ENCODE data around the gene PPIL6.
"Not testable (repeated sequence)": the region's sequence is repeated elsewhere in the genome, so short reads cannot be mapped to it uniquely, and the experiment has no call there.

PPIL6 gene

GRCh38 chr6:109466212-109466923 is 25.9 kb upstream of the PPIL6 start:
- DNase-seq: no peak

DNA sequence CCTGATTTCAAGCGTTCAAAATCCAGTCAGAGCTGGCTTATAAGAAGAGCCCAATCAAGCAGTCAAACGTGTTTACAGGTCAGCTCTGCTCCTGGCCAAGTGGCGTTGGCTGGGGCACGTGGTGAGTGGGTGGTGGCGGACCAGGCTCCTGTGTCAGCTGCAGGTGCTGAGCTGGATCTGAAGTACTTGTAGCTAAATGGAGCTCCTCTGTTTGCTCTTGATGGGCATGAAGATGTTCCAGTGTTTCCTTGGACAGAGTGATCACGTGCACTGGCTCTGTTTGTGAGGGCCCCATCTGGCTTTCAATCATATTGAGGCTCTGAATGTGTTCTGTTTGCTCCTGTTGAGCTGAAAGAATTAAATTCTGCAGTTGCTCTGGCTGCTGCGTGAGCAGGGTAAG is 25.3 kb upstream of the PPIL6 start:
- no peak for DNase-seq

DNA sequence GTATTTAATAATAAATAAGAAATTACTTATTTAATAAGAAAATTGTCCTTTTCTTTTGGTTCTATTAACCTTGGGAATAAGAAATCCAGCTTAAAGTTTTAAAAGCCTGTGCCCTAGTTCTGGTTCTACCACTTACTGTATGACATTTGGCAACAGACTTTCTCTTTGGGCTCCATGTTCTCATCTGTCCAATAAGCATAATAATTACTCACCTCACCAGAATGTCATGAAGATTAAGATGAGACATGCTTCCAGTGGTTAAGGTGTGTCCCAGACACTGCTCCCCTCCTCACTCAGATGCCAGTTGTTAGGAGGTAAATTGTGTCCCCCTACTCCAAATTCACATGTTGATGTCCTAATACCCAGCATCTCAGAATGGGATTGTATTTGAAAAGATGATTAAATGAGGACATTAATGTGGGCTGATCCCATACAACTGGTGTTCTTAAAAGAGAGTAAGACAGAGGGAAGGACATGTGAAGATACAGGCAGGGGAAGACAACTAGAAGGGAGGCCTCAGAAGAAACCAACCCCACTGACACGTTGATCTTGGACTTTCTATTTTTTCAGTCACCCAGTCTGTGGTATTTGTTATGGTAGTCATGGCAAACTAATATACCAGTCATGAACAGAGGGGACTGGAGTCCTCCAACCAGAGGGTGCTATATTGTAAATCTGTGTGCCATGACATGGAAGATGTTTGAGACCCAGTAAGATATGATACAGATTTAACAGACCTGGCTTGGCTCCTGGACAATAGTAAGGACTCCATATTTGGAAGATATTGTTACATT is 21.5 kb upstream of the PPIL6 start:
- no peak for DNase-seq

DNA sequence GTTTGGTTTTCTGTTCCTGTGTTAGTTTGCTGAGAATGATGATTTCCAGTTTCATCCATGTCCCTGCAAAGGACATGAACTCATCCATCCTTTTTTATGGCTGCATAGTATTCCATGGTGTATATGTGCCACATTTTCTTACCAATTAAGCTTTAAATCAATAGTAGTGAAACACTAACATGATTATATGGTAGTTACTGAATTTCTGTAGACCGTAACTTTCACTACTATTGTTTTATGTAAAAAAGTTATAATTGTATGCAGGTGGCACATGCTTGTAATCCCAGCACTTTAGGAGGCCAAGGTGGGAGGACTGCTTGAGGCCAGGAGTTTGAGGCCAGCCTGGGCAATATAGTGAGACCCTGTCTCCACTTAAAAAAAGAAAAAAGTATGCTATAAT is 20.8 kb upstream of the PPIL6 start:
- DNase-seq: not testable (repeated sequence)

DNA sequence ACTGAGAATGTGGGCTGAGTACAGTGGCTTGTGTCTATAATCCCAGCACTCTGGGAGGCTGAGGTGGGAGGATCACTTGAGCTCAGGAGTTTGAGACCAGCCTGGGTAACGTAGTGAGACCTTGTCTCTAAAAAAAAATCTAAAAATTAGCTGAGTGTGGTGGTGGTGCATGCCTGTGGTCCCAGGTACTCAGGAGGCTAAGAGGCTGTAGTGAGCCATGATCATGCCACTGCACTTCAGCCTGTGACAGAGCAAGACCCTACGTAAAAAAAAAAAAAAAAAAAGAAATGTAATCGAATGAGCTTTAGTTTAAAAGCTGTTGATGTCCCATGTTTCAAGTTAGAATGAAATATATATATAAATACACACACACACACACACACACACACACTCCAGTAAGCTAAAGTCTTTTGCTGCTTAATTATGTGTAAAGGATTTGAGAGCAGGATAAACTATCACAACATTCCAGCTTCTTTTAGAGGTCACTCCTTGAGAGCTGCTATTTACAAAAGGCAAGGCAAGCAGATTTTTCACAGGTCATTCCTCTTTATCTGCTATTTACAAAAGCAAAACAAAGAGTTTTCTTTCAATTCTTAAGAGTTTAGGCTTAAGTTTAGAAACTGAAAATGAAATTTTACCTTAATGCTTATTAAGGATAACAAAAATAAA is 19.9 kb upstream of the PPIL6 start:
- DNase-seq: no peak

DNA sequence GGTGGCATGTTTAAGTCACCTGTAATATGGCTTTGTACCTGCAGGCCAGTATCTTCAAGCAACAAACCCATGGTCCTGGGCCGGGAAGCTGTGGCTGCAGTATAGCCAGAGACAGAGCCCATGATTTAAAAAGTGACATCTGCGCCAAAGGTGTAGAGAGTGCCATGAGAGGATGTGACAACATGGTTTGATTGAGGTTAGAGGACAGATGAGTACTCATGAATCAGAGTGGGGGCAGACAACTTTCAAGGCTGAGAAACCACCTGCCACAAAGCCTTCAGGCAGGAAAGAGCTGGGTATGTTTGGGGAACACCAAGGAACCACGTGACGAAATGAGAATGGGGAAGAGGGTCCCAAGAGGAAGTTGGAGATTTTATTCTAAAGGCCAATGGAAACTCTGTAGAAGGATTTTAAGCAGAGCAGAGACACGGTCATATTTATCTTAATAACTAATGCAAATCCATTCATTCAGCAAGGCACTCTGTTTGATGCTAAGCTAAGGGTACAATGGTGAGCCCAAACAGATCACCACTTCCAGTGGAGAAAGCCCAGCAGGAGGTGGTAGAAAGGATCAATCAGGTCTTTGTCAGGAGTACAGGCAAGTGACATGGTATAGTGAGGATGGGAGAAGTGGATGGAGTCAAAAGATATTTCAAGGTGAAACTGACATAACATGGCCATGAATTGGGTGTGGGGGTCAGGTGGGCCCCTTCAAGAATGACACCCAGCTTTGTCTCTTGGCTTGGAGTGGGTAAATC is 18.5 kb upstream of the PPIL6 start:
- peak; percentile 39 for DNase-seq

DNA sequence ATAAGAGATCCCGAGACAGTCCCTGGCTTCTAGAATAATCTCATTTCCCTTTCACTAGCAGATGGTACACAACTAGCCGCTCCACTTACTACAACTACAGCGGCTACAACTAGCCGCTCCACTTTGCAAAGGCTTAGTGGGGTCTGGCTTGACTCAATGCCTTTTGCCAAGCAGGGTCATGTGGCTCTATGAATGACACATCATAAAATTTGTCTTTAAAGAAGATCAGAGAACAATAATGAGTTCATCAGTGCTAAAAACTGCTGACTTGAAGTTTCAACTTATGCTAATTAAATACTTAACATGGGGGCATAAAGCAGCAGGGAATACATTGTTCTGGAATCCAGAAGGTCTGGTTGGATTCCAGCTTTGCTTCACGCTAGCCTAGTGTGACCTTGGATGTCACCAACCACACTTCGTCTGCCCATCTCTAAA is 17.2 kb upstream of the PPIL6 start:
- DNase-seq: no peak

- no peak for DNase-seq
Observed at GRCh38 chr6:109456710-109457561, 16.5 kb upstream of the PPIL6 start.

DNA sequence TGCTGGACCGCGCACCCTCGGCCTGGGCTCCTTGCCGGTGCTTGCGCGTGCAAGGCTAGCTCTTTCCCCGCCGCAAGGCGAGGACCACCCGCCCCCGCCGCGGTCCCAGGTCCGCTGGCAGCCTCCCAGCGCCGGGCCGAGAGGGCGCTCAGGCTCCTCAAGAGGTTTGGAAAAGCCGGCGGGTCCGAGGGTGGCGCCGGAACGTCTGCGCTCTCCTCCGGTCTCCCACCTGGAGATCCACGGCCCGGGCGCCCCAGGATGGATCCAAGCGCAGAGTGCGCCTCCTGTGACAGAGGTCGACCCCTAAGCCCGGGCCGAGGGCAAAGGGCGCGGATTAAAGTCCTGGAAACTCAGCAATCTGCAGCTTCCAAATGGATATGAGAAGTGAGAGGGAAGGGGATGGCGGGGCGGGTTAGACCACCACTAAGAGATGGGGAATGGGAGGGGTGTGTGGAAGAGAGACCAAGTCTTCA is 15.7 kb upstream of the PPIL6 start:
- DNase-seq: no peak

DNA sequence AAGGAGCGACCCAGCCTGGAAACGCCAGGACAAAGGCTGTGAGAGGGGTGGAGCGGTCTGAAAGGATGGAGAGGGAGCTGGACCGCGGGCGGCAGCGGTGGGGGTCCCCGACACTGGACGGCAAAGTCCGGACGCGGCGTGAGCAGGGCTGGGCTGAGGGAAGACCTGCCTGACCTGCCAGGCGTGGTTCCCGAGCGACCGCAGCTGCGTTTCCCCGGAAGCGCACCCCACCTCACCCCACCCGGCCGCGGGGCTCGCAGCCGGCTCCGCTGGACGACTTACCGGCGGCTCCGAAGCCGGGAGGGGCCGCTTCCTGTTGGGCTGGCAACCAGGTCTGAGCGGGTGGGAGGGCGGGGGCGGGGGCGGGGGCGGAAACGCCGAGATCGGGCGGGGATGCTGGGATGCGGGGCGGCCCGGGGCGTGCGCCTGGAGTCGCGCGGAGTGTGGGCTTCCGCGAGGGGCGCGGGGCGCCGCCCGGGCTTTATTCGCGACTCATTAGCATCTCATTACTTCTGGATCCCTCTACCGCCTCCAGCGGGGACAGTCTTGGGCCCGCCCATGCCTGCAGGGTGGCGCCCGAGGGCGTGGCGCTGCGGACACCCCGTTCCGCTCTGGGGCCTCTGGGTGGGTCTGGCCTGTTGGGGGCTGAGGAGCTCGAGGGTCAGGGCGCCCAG is 15.1 kb upstream of the PPIL6 start, which contains the start of gene MICAL1:
Gene MICAL1, minus strand, starts transcription at position 336 of the 674 bp plus-strand sequence. CDS start 1,576 bp downstream, outside the sequence.
- DNase-seq: peak; percentile 84

GRCh38 chr6:109454496-109455436 is 14.3 kb upstream of the PPIL6 start:
- peak; percentile 74 for DNase-seq

GRCh38 chr6:109453594-109454495 is 13.4 kb upstream of the PPIL6 start:
- DNase-seq: no peak

DNA sequence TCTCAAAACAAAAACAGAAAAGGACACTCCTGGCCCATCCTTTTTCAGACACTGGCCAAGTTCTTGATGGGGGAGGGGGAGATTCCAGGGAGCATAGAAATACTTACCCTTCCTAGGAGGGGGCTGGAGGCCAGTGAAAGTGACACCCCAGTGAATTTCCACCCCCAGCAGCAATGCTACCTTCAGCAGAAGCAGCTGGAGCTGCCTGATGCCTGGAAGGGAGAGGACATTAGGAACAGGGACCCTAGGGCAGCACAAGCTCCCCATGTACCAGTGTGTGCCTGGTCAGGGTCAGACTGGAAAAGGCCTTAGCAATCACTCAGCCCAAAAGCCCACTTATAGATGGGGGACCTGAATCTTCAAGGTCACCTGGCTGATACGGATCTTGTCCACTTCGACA is 12.7 kb upstream of the PPIL6 start:
- DNase-seq: no peak

GRCh38 chr6:109452181-109452580 is 11.8 kb upstream of the PPIL6 start:
- no peak for DNase-seq

DNA sequence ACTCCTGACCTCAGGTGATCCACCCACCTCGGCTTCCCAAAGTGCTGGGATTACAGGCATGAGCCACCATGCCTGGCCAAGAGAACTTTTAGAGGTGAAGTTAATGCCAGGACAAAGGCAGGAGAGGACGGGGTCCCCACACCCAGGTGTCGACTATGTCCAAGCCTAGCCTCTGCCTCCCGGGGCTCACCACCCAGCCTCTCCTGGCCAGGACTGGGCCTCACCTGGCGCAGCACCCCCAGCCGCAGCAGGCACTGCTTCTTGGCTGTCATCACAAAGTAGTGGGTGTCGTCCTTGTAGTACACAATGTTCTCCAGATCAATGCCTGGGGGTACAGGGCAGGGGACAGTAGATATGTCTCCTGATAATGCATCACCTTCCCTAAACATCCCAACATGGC is 10.9 kb upstream of the PPIL6 start:
- no peak for DNase-seq

GRCh38 chr6:109450801-109451200 is 10.4 kb upstream of the PPIL6 start:
- DNase-seq: no peak

GRCh38 chr6:109449795-109450673 is 9.6 kb upstream of the PPIL6 start:
- DNase-seq: peak; percentile 61
